HepG2 (cell line): ENCODE data around the gene ANKS6. TPM values are rescaled to one million over a fixed set of nuclear protein-coding genes. Genes with fewer than 3 reads are reported as not detected.
A peak's percentile ranks its signal among the peaks of the same experiment; 100 is the strongest.

Experiments
- CBX2 ChIP-seq, 2 experiments: fragments of 200-600 bp in 1 of 2; sonication (generic); formaldehyde crosslinking in 1 of 2; IDR thresholded peaks; 2 replicates each; pipeline versions ENCODE4 v1.7.0 to v1.8.1; 2018 to 2022; ENCODE audit warnings: low read depth in 2 of 2, low read length in 1 of 2, mild to moderate bottlenecking in 1 of 2, missing genetic modification reagents in 1 of 2
- EEA1 ChIP-seq: sonication (generic); formaldehyde crosslinking; IDR thresholded peaks from 2 replicates; pipeline ENCODE4 v1.5.1; 2020; ENCODE audit warnings: mild to moderate bottlenecking, missing genetic modification reagents, borderline replicate concordance
- HDAC1 ChIP-seq: sonication (generic); formaldehyde crosslinking; IDR thresholded peaks from 2 replicates; pipeline ENCODE4 v1.5.1; 2020; ENCODE audit warnings: mild to moderate bottlenecking, missing genetic modification reagents
- HNRNPL ChIP-seq: fragments of 200-400 bp; formaldehyde crosslinking; IDR thresholded peaks from 2 replicates; pipeline ENCODE4 v1.6.1; 2017; ENCODE audit warnings: mild to moderate bottlenecking, low read depth, low read length
- NFE2L2 ChIP-seq: fragments of 150-350 bp; IDR thresholded peaks from 2 replicates; pipeline ENCODE4 v1.6.1; 2014; ENCODE audit warnings: low read length
- NR2F1 ChIP-seq, 2 experiments: fragments of 450-650 bp in 1 of 2; formaldehyde crosslinking in 1 of 2; IDR thresholded peaks; 2 replicates each; pipeline versions ENCODE4 v1.5.0 to v1.6.1; 2016 to 2020; ENCODE audit warnings: mild to moderate bottlenecking in 1 of 2, missing compliant biosample characterization in 1 of 2, missing genetic modification reagents in 1 of 2, moderate library complexity in 1 of 2
- PAWR ChIP-seq: sonication (generic); formaldehyde crosslinking; IDR thresholded peaks from 2 replicates; pipeline ENCODE4 v1.4.0; 2020; ENCODE audit warnings: missing genetic modification reagents, mild to moderate bottlenecking, borderline replicate concordance
- RCOR2 ChIP-seq: IDR thresholded peaks from 2 replicates; pipeline ENCODE4 v1.6.1; 2016; ENCODE audit warnings: missing biosample characterization, missing genetic modification reagents
- RELA ChIP-seq: sonication (generic); formaldehyde crosslinking; IDR thresholded peaks from 2 replicates; pipeline ENCODE4 v1.4.0; 2020; ENCODE audit warnings: missing genetic modification reagents
- RFX1 ChIP-seq: fragments of 450-650 bp; IDR thresholded peaks from 2 replicates; pipeline ENCODE4 v1.6.1; 2017
- STAG1 ChIP-seq: sonication (generic); formaldehyde crosslinking; IDR thresholded peaks from 2 replicates; pipeline ENCODE4 v1.4.0; 2020; ENCODE audit warnings: missing genetic modification reagents
- UBTF ChIP-seq: sonication (generic); formaldehyde crosslinking; IDR thresholded peaks from 2 replicates; pipeline ENCODE4 v1.4.0; 2020; ENCODE audit warnings: mild to moderate bottlenecking, missing genetic modification reagents
- ZBED4 ChIP-seq: sonication (generic); formaldehyde crosslinking; IDR thresholded peaks from 2 replicates; pipeline ENCODE4 v1.4.0; 2020; ENCODE audit warnings: missing genetic modification reagents, borderline replicate concordance
- ZFP90 ChIP-seq: sonication (generic); formaldehyde crosslinking; IDR thresholded peaks from 2 replicates; pipeline ENCODE4 v1.8.0; 2022; ENCODE audit warnings: missing genetic modification reagents, mild to moderate bottlenecking, inconsistent platforms, borderline replicate concordance
- ZFY ChIP-seq: sonication (generic); formaldehyde crosslinking; IDR thresholded peaks from 2 replicates; pipeline ENCODE4 v1.4.0; 2020; ENCODE audit warnings: missing genetic modification reagents
- ZNF263 ChIP-seq: sonication (generic); formaldehyde crosslinking; IDR thresholded peaks from 2 replicates; pipeline ENCODE4 v1.4.0; 2020; ENCODE audit warnings: missing genetic modification reagents
- ZNF609 ChIP-seq: sonication (generic); formaldehyde crosslinking; IDR thresholded peaks from 2 replicates; pipeline ENCODE4 v1.4.0; 2020; ENCODE audit warnings: mild to moderate bottlenecking, missing genetic modification reagents, borderline replicate concordance
- ZNF746 ChIP-seq: sonication (generic); formaldehyde crosslinking; IDR thresholded peaks from 2 replicates; pipeline ENCODE4 v1.8.0; 2022; ENCODE audit warnings: mild to moderate bottlenecking, missing genetic modification reagents
- polyA plus RNA-seq, 8 experiments: library from polyadenylated mRNA; depleted of rRNA in 3 of 8; stranded (reverse) in 7 of 8; unstranded in 1 of 8; fragments of >200 nt; fragmentation: Illumina TruSeq in 4 of 8; extraction: Trizol in 4 of 8; gene quantifications; 2 replicates each; pipeline versions ENCODE4 v1.2.1 to v1.2.3, GENCODE V29; 2011 to 2016; ENCODE audit warnings: low read depth in 4 of 8, missing spikeins in 1 of 8, mixed read lengths in 1 of 8; ENCODE audit not compliant: insufficient read depth in 1 of 8
- total RNA-seq, 5 experiments: library from RNA; depleted of rRNA; stranded (reverse); fragments of >200 nt; fragmentation: Illumina TruSeq; extraction: Trizol; gene quantifications; 2 replicates each; pipeline ENCODE4 v1.2.3, GENCODE V29; 2016; ENCODE audit warnings: low read depth in 1 of 5

Gene ANKS6
- total and polyA plus RNA-seq, 2 of the 13 experiments (the other 11 are each of a cell fraction or from before 2014, with no cell fraction given), result 8.8 to 10.7 TPM

GRCh38 chr9:98707166-98708102 lies 88.9 kb downstream of the ANKS6 start (continued):
- no peak for TF ChIP-seq ZNF609 (CRISPR knock-in tag)
- TF ChIP-seq HNRNPL, result no peak
- no peak for TF ChIP-seq HDAC1 (CRISPR knock-in tag)
- no peak for TF ChIP-seq ZBED4 (CRISPR knock-in tag)
- no peak for TF ChIP-seq ZNF263
- no peak for TF ChIP-seq NR2F1 (CRISPR knock-in tag; IDR thresholded peaks at IDR 0.05)
- no peak for TF ChIP-seq RCOR2 (CRISPR knock-in tag)
- TF ChIP-seq ZFY (CRISPR knock-in tag), result peak; percentile 35; the same call in 1 of the 2 replicates
- no peak for TF ChIP-seq CBX2 (IDR thresholded peaks at IDR 0.05; ENCODE audit: low read depth, low read length)
- no peak for TF ChIP-seq CBX2 (CRISPR knock-in tag; IDR thresholded peaks at IDR 0.05; ENCODE audit: low read depth)
- no peak for TF ChIP-seq EEA1 (CRISPR knock-in tag)
- TF ChIP-seq UBTF (CRISPR knock-in tag), result peak; percentile 68
- no peak for TF ChIP-seq ZNF746 (CRISPR knock-in tag)
- no peak for TF ChIP-seq NFE2L2
- TF ChIP-seq RFX1, result no peak
- TF ChIP-seq PAWR, result no peak
- TF ChIP-seq RELA (CRISPR knock-in tag), result no peak
- TF ChIP-seq ZFP90 (CRISPR knock-in tag), result no peak
- peak; percentile 77 for TF ChIP-seq STAG1 (CRISPR knock-in tag)
